ENCODE data around the gene FIP1L1. TPM values are rescaled to one million over a fixed set of nuclear protein-coding genes. Genes with fewer than 3 reads are reported as not detected.

The FIP1L1 gene
- total and polyA plus RNA-seq, 2 of the 13 experiments (the other 11 are each of a cell fraction or from before 2014, with no cell fraction given) = 14.9 to 69.4 TPM

DNA sequence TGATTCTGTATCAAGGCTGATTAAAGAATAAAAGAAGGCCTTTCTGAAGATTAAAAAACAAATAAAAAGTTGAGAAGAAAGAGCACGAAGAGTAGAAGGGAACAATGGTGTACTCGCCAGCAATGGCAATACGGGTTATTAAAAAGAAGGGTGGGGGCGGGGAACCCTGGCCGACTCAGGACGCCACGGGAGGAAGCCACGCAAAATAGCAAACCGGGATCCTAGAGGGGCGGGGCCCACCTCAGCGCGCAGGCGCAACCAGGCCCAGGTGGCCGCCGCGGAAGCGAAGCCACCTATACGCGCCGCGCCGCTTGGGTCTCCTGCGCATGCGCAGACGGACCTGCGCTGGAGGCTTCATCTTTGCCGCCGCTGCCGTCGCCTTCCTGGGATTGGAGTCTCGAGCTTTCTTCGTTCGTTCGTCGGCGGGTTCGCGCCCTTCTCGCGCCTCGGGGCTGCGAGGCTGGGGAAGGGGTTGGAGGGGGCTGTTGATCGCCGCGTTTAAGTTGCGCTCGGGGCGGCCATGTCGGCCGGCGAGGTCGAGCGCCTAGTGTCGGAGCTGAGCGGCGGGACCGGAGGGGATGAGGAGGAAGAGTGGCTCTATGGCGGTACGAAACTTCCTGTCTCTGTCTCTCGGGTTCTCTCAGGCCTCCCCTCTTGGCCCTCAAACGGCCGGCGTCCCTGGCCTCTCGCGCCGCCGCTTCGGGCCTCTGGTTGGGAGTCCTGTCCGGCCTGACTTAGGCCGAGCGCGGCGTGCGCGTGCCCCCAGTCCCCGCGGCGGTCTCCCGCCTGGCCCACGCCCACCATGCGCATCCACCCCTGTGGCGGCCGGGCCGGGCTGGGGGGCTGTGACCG lies at the start of gene FIP1L1 (continued):
- TF ChIP-seq ZNF75D (CRISPR knock-in tag; IDR thresholded peaks at IDR 0.05; ENCODE audit: borderline replicate concordance) (no peak), RFX1 (IDR thresholded peaks at IDR 0.05) (no peak), ATF7-NPFF (CRISPR knock-in tag; IDR thresholded peaks at IDR 0.05; ENCODE audit: low read depth) (peak; percentile 87), POLR2G (IDR thresholded peaks at IDR 0.05; ENCODE audit: low read depth, low read length) (peak; percentile 83), ZNF138 (CRISPR knock-in tag; IDR thresholded peaks at IDR 0.05; ENCODE audit: low read depth) (no peak), ZC3H13 (CRISPR knock-in tag; IDR thresholded peaks at IDR 0.05) (peak; percentile 47; the same call in 1 of the 2 replicates), ZNF292 (CRISPR knock-in tag; IDR thresholded peaks at IDR 0.05; ENCODE audit: borderline replicate concordance, low read depth) (peak; percentile 56), NFE2 (CRISPR knock-in tag; IDR thresholded peaks at IDR 0.05) (no peak), HIVEP1 (CRISPR knock-in tag; IDR thresholded peaks at IDR 0.05) (peak; percentile 77)
- TF ChIP-seq, protein P1, sequence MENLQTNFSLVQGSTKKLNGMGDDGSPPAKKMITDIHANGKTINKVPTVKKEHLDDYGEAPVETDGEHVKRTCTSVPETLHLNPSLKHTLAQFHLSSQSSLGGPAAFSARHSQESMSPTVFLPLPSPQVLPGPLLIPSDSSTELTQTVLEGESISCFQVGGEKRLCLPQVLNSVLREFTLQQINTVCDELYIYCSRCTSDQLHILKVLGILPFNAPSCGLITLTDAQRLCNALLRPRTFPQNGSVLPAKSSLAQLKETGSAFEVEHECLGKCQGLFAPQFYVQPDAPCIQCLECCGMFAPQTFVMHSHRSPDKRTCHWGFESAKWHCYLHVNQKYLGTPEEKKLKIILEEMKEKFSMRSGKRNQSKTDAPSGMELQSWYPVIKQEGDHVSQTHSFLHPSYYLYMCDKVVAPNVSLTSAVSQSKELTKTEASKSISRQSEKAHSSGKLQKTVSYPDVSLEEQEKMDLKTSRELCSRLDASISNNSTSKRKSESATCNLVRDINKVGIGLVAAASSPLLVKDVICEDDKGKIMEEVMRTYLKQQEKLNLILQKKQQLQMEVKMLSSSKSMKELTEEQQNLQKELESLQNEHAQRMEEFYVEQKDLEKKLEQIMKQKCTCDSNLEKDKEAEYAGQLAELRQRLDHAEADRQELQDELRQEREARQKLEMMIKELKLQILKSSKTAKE (CRISPR knock-in tag; IDR thresholded peaks at IDR 0.05; ENCODE audit: borderline replicate concordance) = 0 out of 2 replicates have a peak, but pooled peaks have one; percentile 31
- TF ChIP-seq, protein P2, sequence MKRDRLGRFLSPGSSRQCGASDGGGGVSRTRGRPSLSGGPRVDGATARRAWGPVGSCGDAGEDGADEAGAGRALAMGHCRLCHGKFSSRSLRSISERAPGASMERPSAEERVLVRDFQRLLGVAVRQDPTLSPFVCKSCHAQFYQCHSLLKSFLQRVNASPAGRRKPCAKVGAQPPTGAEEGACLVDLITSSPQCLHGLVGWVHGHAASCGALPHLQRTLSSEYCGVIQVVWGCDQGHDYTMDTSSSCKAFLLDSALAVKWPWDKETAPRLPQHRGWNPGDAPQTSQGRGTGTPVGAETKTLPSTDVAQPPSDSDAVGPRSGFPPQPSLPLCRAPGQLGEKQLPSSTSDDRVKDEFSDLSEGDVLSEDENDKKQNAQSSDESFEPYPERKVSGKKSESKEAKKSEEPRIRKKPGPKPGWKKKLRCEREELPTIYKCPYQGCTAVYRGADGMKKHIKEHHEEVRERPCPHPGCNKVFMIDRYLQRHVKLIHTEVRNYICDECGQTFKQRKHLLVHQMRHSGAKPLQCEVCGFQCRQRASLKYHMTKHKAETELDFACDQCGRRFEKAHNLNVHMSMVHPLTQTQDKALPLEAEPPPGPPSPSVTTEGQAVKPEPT (CRISPR knock-in tag; IDR thresholded peaks at IDR 0.05; ENCODE audit: low read depth) = 0 out of 2 replicates have a peak, but pooled peaks have one; percentile 43
- TF ChIP-seq, protein P3, sequence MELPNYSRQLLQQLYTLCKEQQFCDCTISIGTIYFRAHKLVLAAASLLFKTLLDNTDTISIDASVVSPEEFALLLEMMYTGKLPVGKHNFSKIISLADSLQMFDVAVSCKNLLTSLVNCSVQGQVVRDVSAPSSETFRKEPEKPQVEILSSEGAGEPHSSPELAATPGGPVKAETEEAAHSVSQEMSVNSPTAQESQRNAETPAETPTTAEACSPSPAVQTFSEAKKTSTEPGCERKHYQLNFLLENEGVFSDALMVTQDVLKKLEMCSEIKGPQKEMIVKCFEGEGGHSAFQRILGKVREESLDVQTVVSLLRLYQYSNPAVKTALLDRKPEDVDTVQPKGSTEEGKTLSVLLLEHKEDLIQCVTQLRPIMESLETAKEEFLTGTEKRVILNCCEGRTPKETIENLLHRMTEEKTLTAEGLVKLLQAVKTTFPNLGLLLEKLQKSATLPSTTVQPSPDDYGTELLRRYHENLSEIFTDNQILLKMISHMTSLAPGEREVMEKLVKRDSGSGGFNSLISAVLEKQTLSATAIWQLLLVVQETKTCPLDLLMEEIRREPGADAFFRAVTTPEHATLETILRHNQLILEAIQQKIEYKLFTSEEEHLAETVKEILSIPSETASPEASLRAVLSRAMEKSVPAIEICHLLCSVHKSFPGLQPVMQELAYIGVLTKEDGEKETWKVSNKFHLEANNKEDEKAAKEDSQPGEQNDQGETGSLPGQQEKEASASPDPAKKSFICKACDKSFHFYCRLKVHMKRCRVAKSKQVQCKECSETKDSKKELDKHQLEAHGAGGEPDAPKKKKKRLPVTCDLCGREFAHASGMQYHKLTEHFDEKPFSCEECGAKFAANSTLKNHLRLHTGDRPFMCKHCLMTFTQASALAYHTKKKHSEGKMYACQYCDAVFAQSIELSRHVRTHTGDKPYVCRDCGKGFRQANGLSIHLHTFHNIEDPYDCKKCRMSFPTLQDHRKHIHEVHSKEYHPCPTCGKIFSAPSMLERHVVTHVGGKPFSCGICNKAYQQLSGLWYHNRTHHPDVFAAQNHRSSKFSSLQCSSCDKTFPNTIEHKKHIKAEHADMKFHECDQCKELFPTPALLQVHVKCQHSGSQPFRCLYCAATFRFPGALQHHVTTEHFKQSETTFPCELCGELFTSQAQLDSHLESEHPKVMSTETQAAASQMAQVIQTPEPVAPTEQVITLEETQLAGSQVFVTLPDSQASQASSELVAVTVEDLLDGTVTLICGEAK (IDR thresholded peaks at IDR 0.05) = no peak
- TF ChIP-seq, protein P3 (CRISPR knock-in tag; IDR thresholded peaks at IDR 0.05) = peak; percentile 61; the same call in 1 of the 2 replicates
- TF ChIP-seq, protein P4, sequence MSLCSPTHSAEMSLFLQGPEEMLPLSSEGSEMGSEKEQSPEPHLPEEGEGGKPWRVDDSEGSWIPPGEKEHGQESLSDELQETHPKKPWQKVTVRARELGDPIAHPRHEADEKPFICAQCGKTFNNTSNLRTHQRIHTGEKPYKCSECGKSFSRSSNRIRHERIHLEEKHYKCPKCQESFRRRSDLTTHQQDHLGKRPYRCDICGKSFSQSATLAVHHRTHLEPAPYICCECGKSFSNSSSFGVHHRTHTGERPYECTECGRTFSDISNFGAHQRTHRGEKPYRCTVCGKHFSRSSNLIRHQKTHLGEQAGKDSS (CRISPR knock-in tag; IDR thresholded peaks at IDR 0.05; ENCODE audit: borderline replicate concordance, low read depth) = peak; percentile 84
